HCT116 (cell line): Measurements from ENCODE around the gene GYPC. TPM values are rescaled to one million over a fixed set of nuclear protein-coding genes. Genes with fewer than 3 reads are reported as not detected.

Source experiments
- ATAC-seq: fragments of 200-7000 bp; cut with Tn5 transposase; 2 replicates; pipeline ENCODE4 v1.9.1; 2020; ENCODE audit warnings: mild to moderate bottlenecking, moderate library complexity
- BruUV-seq: library from RNA; stranded (reverse); fragments of 400-500 nt; replicated peaks from 2 replicates; lab custom pipeline; 2021; lab: Mats Ljungman, UMichigan
- CTCF ChIA-PET: fragments of 300-600 bp; sonication (Branson Sonifier 250); formaldehyde crosslinking; loops from one replicate; lab custom pipeline; 2021; ENCODE audit warnings: antibody characterized with exemption; lab: Charles Lee
- POLR2A ChIA-PET: fragments of 300-600, 350-600 bp; sonication (Branson Sonifier 250); formaldehyde crosslinking; loops from one replicate; lab custom pipeline; 2021; ENCODE audit warnings: antibody characterized with exemption; lab: Charles Lee
- RAD21 ChIA-PET, 2 experiments: fragments of 300-600 bp; sonication (Branson Sonifier 250); formaldehyde crosslinking; loops; one replicate each; lab custom pipeline; 2023; ENCODE audit warnings: low total read pairs in 2 of 2; ENCODE audit not compliant: uncharacterized antibody in 2 of 2, unreplicated experiment in 2 of 2, low non-redundant PET in 1 of 2; lab: Charles Lee
- DNase-seq: peaks from one replicate; pipeline ENCODE4 v3.0.0-alpha.2; 2010; ENCODE audit warnings: low read depth, low spot score
- H2AFZ ChIP-seq: fragments of 200-600 bp; shearing (Covaris generic), sonication (generic); 2 replicates; pipeline ENCODE4 v1.6.1; 2017; ENCODE audit warnings: low read depth, mixed run types, mixed read lengths, antibody characterized with exemption, low read length; ENCODE audit not compliant: poor library complexity, severe bottlenecking
- H3K27ac ChIP-seq: 2 replicates; pipeline ENCODE4 v1.5.1; 2012; ENCODE audit warnings: low read depth, low read length
- H3K27me3 ChIP-seq: fragments of 200-600 bp; sonication (generic); 2 replicates; pipeline ENCODE4 v1.6.1; 2016; ENCODE audit warnings: mixed run types, low read length, mixed read lengths; ENCODE audit not compliant: insufficient read depth
- H3K36me3 ChIP-seq, 2 experiments: fragments of 200-500 bp in 1 of 2; fragments of 200-600 bp in 1 of 2; sonication (Bioruptor generic) in 1 of 2; sonication (generic) in 1 of 2; 2 replicates each; pipeline versions ENCODE4 v1.5.1 to v1.6.1; 2014 to 2016; ENCODE audit warnings: low read length in 2 of 2, inconsistent platforms in 1 of 2, mixed read lengths in 1 of 2, mixed run types in 1 of 2; ENCODE audit not compliant: insufficient read depth in 2 of 2, control insufficient read depth in 1 of 2
- H3K4me1 ChIP-seq, 2 experiments: fragments of 200-600 bp in 1 of 2; sonication (generic) in 1 of 2; 2 replicates each; pipeline versions ENCODE4 v1.5.1 to v1.6.1; 2012 to 2017; ENCODE audit warnings: low read length in 2 of 2, inconsistent platforms in 1 of 2, mild to moderate bottlenecking in 1 of 2, mixed read lengths in 1 of 2, mixed run types in 1 of 2, moderate library complexity in 1 of 2; ENCODE audit not compliant: insufficient read depth in 2 of 2, control insufficient read depth in 1 of 2
- H3K4me2 ChIP-seq: fragments of 200-600 bp; sonication (generic); 2 replicates; pipeline ENCODE4 v1.6.1; 2017; ENCODE audit warnings: mixed run types, low read length, mixed read lengths
- H3K4me3 ChIP-seq, 2 experiments: fragments of 200-600 bp in 1 of 2; sonication (generic) in 1 of 2; replicated peaks in 1 of 2; 2 replicates each; pipeline ENCODE4 v1.5.1; 2011 to 2016; ENCODE audit warnings: low read length in 2 of 2, control low read depth in 1 of 2, low read depth in 1 of 2, mild to moderate bottlenecking in 1 of 2, mixed read lengths in 1 of 2, mixed run types in 1 of 2
- H3K79me2 ChIP-seq: fragments of 200-600 bp; sonication (generic); 2 replicates; pipeline ENCODE4 v1.6.1; 2017; ENCODE audit warnings: mild to moderate bottlenecking, mixed run types, low read length, moderate library complexity, mixed read lengths; ENCODE audit not compliant: insufficient read depth
- H3K9ac ChIP-seq: fragments of 200-600 bp; sonication (generic); 2 replicates; pipeline ENCODE4 v1.6.1; 2016; ENCODE audit warnings: low read length, mixed read lengths
- H3K9me2 ChIP-seq: fragments of 200-600 bp; sonication (generic), shearing (Covaris generic); 2 replicates; pipeline ENCODE4 v1.6.1; 2017; ENCODE audit warnings: mixed run types, mild to moderate bottlenecking, moderate library complexity; ENCODE audit not compliant: insufficient read depth
- H3K9me3 ChIP-seq, 2 experiments: fragments of 200-500 bp in 1 of 2; fragments of 200-600 bp in 1 of 2; sonication (Bioruptor generic) in 1 of 2; sonication (generic) in 1 of 2; 2 replicates each; pipeline ENCODE4 v1.6.1; 2014 to 2017; ENCODE audit warnings: low read length in 2 of 2, mixed read lengths in 2 of 2, inconsistent platforms in 1 of 2, low read depth in 1 of 2, mild to moderate bottlenecking in 1 of 2, mixed run types in 1 of 2, moderate library complexity in 1 of 2; ENCODE audit not compliant: control insufficient read depth in 1 of 2, insufficient read depth in 1 of 2
- H4K20me1 ChIP-seq: fragments of 200-600 bp; sonication (generic), shearing (Covaris generic); 2 replicates; pipeline ENCODE4 v1.6.1; 2017; ENCODE audit warnings: mixed run types, mild to moderate bottlenecking, moderate library complexity; ENCODE audit not compliant: insufficient read depth
- ATF3 ChIP-seq: IDR thresholded peaks from 2 replicates; pipeline ENCODE4 v1.6.1; 2012
- CBX3 ChIP-seq: IDR thresholded peaks from 2 replicates; pipeline ENCODE4 v1.6.1; 2012; ENCODE audit warnings: low read depth
- CEBPB ChIP-seq: IDR thresholded peaks from 2 replicates; pipeline ENCODE4 v1.6.1; 2012; ENCODE audit warnings: low read depth
- EZH2 ChIP-seq: fragments of 200-600 bp; sonication (generic); IDR thresholded peaks from 2 replicates; pipeline ENCODE4 v1.6.1; 2017; ENCODE audit warnings: antibody characterized with exemption, mixed run types
- EZH2phosphoT487 ChIP-seq: fragments of 200-600 bp; IDR thresholded peaks from 2 replicates; pipeline ENCODE4 v1.6.1; 2018; ENCODE audit warnings: antibody characterized with exemption, borderline replicate concordance
- FOSL1 ChIP-seq: IDR thresholded peaks from 2 replicates; pipeline ENCODE4 v1.6.1; 2012; ENCODE audit warnings: low read depth
- POLR2AphosphoS5 ChIP-seq: IDR thresholded peaks from 2 replicates; pipeline ENCODE4 v1.6.1; 2011; ENCODE audit warnings: mild to moderate bottlenecking, low read depth, low read length, moderate library complexity
- RAD21 ChIP-seq: IDR thresholded peaks from 2 replicates; pipeline ENCODE4 v1.6.1; 2012; ENCODE audit warnings: low read depth, mild to moderate bottlenecking
- SIN3A ChIP-seq: IDR thresholded peaks from 2 replicates; pipeline ENCODE4 v1.6.1; 2012; ENCODE audit warnings: low read depth
- SRF ChIP-seq: IDR thresholded peaks from 2 replicates; pipeline ENCODE4 v1.6.1; 2012; ENCODE audit warnings: low read depth
- TCF7L2 ChIP-seq: IDR thresholded peaks from 2 replicates; pipeline ENCODE4 v1.7.0; 2011; ENCODE audit warnings: borderline replicate concordance, inconsistent platforms; ENCODE audit not compliant: insufficient read depth, insufficient read length; ENCODE audit errors: extremely low read depth
- YY1 ChIP-seq: IDR thresholded peaks from 2 replicates; pipeline ENCODE4 v1.6.1; 2011; ENCODE audit warnings: low read length, low read depth, moderate library complexity, mild to moderate bottlenecking; ENCODE audit not compliant: insufficient replicate concordance; ENCODE audit errors: extremely low read depth
- ZBTB33 ChIP-seq: IDR thresholded peaks from 2 replicates; pipeline ENCODE4 v1.6.1; 2011; ENCODE audit warnings: mild to moderate bottlenecking, low read length, moderate library complexity; ENCODE audit not compliant: insufficient replicate concordance; ENCODE audit errors: extremely low read depth
- ZFX ChIP-seq: fragments of 450-650 bp; IDR thresholded peaks from 2 replicates; pipeline ENCODE4 v1.6.1; 2017
- intact Hi-C: fragments of 100-400 bp; cut with micrococcal nuclease; formaldehyde crosslinking; loops from 2 replicates; pipeline ENCODE4 v1.10.0; 2022
- total RNA-seq: library from RNA; stranded (reverse); gene quantifications from one replicate; pipeline ENCODE4 v1.2.1, GENCODE V29; 2021; ENCODE audit not compliant: unreplicated experiment
- TF ChIP-seq, protein P1 (sequence below), 3 experiments: fragments of 200-600 bp in 1 of 3; sonication (generic) in 1 of 3; IDR thresholded peaks in 2 of 3; conservative IDR thresholded peaks in 1 of 3; 2 replicates each; pipeline ENCODE4 v1.5.1; 2012 to 2017; ENCODE audit warnings: low read depth in 2 of 3, low read length in 2 of 3, antibody characterized with exemption in 1 of 3, borderline replicate concordance in 1 of 3, control low read depth in 1 of 3, mild to moderate bottlenecking in 1 of 3, mixed read lengths in 1 of 3, mixed run types in 1 of 3, moderate library complexity in 1 of 3; ENCODE audit not compliant: insufficient read depth in 1 of 3
- TF ChIP-seq, protein P2 (sequence below): IDR thresholded peaks from 2 replicates; pipeline ENCODE4 v1.6.1; 2012
- TF ChIP-seq, protein P3 (sequence below): IDR thresholded peaks from 2 replicates; pipeline ENCODE4 v1.6.1; 2012; ENCODE audit warnings: low read depth

The GYPC gene
- total RNA-seq, 1 experiment from 2014 or later = 0.66 TPM

DNA sequence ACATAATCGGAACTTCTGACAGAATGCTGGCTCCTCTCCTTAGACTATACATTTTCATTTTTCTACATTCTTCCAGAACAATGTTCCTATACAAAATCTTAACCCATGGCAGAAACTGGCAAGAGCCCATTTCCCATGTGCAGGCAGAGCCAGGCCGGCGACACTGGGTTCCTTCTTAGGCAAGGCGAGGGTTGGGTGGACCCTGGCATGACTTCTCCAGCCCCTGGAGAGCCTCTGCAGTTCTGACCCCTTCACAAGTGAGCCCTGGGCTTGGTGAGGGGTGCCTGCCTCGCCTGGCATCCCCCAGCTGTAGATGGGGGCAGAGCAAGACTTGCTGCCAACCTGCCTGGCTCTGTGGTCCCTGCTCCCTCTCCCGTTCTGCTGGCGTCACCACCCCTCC lies 5.0 kb downstream of the GYPC start:
- CTCF ChIA-PET = no interaction called here
- DNase-seq = no peak
- Histone ChIP-seq H3K27me3 (no peaks in the 10 kb centered on the region), H3K79me2 (no peaks in the 10 kb centered on the region), H3K4me2 (no peak overlapping the region), H3K9me2 (no peaks in the 10 kb centered on the region), H4K20me1 (no peaks in the 10 kb centered on the region), H3K27ac (no peak overlapping the region)
- RAD21 ChIA-PET = no interaction called here
- POLR2A ChIA-PET = no interaction called here
- intact Hi-C loops = no loop called here
- TF ChIP-seq FOSL1 (no peak), CEBPB (no peak), RAD21 (no peak), ZBTB33 (no peak), EZH2 (no peak), POLR2AphosphoS5 (no peak), YY1 (no peak), CBX3 (no peak), SIN3A (no peak), ZFX (no peak), ATF3 (no peak), EZH2phosphoT487 (no peak), SRF (no peak), TCF7L2 (no peak)
- TF ChIP-seq, protein P1, sequence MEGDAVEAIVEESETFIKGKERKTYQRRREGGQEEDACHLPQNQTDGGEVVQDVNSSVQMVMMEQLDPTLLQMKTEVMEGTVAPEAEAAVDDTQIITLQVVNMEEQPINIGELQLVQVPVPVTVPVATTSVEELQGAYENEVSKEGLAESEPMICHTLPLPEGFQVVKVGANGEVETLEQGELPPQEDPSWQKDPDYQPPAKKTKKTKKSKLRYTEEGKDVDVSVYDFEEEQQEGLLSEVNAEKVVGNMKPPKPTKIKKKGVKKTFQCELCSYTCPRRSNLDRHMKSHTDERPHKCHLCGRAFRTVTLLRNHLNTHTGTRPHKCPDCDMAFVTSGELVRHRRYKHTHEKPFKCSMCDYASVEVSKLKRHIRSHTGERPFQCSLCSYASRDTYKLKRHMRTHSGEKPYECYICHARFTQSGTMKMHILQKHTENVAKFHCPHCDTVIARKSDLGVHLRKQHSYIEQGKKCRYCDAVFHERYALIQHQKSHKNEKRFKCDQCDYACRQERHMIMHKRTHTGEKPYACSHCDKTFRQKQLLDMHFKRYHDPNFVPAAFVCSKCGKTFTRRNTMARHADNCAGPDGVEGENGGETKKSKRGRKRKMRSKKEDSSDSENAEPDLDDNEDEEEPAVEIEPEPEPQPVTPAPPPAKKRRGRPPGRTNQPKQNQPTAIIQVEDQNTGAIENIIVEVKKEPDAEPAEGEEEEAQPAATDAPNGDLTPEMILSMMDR (IDR thresholded peaks at IDR 0.05 in 2 of 3, conservative IDR thresholded peaks at IDR 0.05 in 1 of 3; ENCODE audit: borderline replicate concordance in 1 of 3, insufficient read depth in 1 of 3, low read depth in 2 of 3, low read length in 2 of 3) = no peak
- TF ChIP-seq, protein P2, sequence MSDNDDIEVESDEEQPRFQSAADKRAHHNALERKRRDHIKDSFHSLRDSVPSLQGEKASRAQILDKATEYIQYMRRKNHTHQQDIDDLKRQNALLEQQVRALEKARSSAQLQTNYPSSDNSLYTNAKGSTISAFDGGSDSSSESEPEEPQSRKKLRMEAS = no peak
- TF ChIP-seq, protein P3, sequence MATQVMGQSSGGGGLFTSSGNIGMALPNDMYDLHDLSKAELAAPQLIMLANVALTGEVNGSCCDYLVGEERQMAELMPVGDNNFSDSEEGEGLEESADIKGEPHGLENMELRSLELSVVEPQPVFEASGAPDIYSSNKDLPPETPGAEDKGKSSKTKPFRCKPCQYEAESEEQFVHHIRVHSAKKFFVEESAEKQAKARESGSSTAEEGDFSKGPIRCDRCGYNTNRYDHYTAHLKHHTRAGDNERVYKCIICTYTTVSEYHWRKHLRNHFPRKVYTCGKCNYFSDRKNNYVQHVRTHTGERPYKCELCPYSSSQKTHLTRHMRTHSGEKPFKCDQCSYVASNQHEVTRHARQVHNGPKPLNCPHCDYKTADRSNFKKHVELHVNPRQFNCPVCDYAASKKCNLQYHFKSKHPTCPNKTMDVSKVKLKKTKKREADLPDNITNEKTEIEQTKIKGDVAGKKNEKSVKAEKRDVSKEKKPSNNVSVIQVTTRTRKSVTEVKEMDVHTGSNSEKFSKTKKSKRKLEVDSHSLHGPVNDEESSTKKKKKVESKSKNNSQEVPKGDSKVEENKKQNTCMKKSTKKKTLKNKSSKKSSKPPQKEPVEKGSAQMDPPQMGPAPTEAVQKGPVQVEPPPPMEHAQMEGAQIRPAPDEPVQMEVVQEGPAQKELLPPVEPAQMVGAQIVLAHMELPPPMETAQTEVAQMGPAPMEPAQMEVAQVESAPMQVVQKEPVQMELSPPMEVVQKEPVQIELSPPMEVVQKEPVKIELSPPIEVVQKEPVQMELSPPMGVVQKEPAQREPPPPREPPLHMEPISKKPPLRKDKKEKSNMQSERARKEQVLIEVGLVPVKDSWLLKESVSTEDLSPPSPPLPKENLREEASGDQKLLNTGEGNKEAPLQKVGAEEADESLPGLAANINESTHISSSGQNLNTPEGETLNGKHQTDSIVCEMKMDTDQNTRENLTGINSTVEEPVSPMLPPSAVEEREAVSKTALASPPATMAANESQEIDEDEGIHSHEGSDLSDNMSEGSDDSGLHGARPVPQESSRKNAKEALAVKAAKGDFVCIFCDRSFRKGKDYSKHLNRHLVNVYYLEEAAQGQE = no peak
- TF ChIP-seq, all 23 proteins: peak for 0
- Histone ChIP-seq H3K9ac (no peak overlapping the region), H3K4me1 (peaks cover 18 to 22% of the 10 kb centered on the region in 2 experiments), H3K4me3 (no peak overlapping the region), H3K9me3 (no peaks in the 10 kb centered on the region), H3K36me3 (no peaks in the 10 kb centered on the region), H2AFZ (no peak overlapping the region)
- BruUV-seq = no TSS peak
- ATAC-seq = no peak
